MM.1S (cell line): ENCODE results near the gene AGBL4.

Experiments
- DNase-seq: peaks from one replicate; pipeline ENCODE4 v3.0.0-alpha.2; 2015
- H2AFZ ChIP-seq: fragments of 300-600 bp; sonication (generic); 2 replicates; pipeline ENCODE4 v1.6.0; 2016; ENCODE audit warnings: antibody characterized with exemption, low read length
- H3F3A ChIP-seq: fragments of 300-600 bp; sonication (generic); 2 replicates; pipeline ENCODE4 v1.6.1; 2016; ENCODE audit warnings: mild to moderate bottlenecking, antibody characterized with exemption, low read length, moderate library complexity, mixed read lengths; ENCODE audit not compliant: insufficient read depth
- H3K27ac ChIP-seq: fragments of 300-600 bp; sonication (generic); 2 replicates; pipeline ENCODE4 v1.5.1; 2016; ENCODE audit warnings: mild to moderate bottlenecking, low read length
- H3K27me3 ChIP-seq: fragments of 300-600 bp; sonication (generic); replicated peaks from 2 replicates; pipeline ENCODE4 v1.6.0; 2016; ENCODE audit warnings: low read length; ENCODE audit not compliant: insufficient read depth
- H3K36me3 ChIP-seq: fragments of 300-600 bp; sonication (generic); replicated peaks from 2 replicates; pipeline ENCODE4 v1.6.1; 2016; ENCODE audit warnings: mild to moderate bottlenecking, low read length, mixed read lengths; ENCODE audit not compliant: insufficient read depth
- H3K4me1 ChIP-seq: fragments of 300-600 bp; sonication (generic); 2 replicates; pipeline ENCODE4 v1.6.1; 2016; ENCODE audit warnings: low read length, mixed read lengths
- H3K4me2 ChIP-seq: fragments of 300-600 bp; sonication (generic); 2 replicates; pipeline ENCODE4 v1.6.0; 2016; ENCODE audit warnings: low read depth, low read length
- H3K4me3 ChIP-seq: fragments of 300-600 bp; sonication (generic); 2 replicates; pipeline ENCODE4 v1.5.1; 2016; ENCODE audit warnings: low read length, mixed read lengths
- H3K79me2 ChIP-seq: fragments of 300-600 bp; sonication (generic); 2 replicates; pipeline ENCODE4 v1.6.1; 2016; ENCODE audit warnings: mixed run types, low read length, mixed read lengths
- H3K9ac ChIP-seq: fragments of 300-600 bp; sonication (generic); 2 replicates; pipeline ENCODE4 v1.6.1; 2016; ENCODE audit warnings: low read length, mixed read lengths
- H3K9me2 ChIP-seq: fragments of 300-600 bp; sonication (generic); replicated peaks from 2 replicates; pipeline ENCODE4 v1.6.1; 2016; ENCODE audit warnings: mild to moderate bottlenecking, low read length, mixed read lengths; ENCODE audit not compliant: insufficient read depth
- H3K9me3 ChIP-seq: fragments of 300-600 bp; sonication (generic); replicated peaks from 2 replicates; pipeline ENCODE4 v1.6.1; 2016; ENCODE audit warnings: mild to moderate bottlenecking, low read length, mixed read lengths; ENCODE audit not compliant: insufficient read depth
- H4K20me1 ChIP-seq: fragments of 300-600 bp; sonication (generic); 2 replicates; pipeline ENCODE4 v1.6.1; 2016; ENCODE audit warnings: mild to moderate bottlenecking, low read length, moderate library complexity, mixed read lengths; ENCODE audit not compliant: insufficient read depth
- EZH2 ChIP-seq: fragments of 300-600 bp; sonication (generic); optimal IDR thresholded peaks from 2 replicates; pipeline ENCODE3; 2017; ENCODE audit warnings: low read depth, mild to moderate bottlenecking, antibody characterized with exemption, low read length, mixed read lengths
- EZH2phosphoT487 ChIP-seq: fragments of 300-600 bp; sonication (generic); IDR thresholded peaks from 2 replicates; pipeline ENCODE4 v1.6.1; 2018; ENCODE audit warnings: antibody characterized with exemption, low read length
- TF ChIP-seq, protein P1 (sequence below): fragments of 300-600 bp; sonication (generic); IDR thresholded peaks from 2 replicates; pipeline ENCODE4 v1.5.1; 2016; ENCODE audit warnings: antibody characterized with exemption, low read length, mixed read lengths

Gene AGBL4

DNA sequence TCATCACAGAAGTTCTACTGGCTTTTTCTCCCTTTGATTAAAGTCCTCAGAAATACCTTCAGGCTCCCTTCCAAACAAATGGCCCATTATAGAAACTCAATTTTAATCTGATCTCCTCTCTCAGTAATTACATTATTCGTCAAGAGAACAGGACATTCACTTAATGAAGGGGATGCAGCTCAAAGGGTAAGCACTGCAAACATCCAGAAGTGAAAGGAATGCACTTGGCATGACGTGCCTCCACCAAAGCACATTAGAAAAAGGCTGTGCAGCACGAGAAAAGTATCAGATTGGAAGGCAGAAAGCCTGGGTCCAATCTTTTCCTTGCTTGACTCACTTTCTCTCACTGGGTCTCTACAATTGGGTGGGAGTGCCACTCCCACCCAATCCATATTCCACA, 1024.4 kb downstream of the AGBL4 start:
- Histone ChIP-seq H3K36me3 (no peaks in the 10 kb centered on the region), H3K9ac (no peak overlapping the region), H2AFZ (no peak overlapping the region), H3F3A (peaks cover 5% of the 10 kb centered on the region; the same call in 1 of the 2 replicates), H3K79me2 (no peaks in the 10 kb centered on the region), H3K9me2 (no peaks in the 10 kb centered on the region), H3K4me2 (no peak overlapping the region), H3K4me3 (no peak overlapping the region), H3K4me1 (peaks cover 19% of the 10 kb centered on the region), H3K27ac (no peak overlapping the region), H4K20me1 (no peaks in the 10 kb centered on the region), H3K9me3 (no peaks in the 10 kb centered on the region), H3K27me3 (no peaks in the 10 kb centered on the region)
- no peak for DNase-seq
- no peak for TF ChIP-seq EZH2phosphoT487
- TF ChIP-seq EZH2: no peak
- TF ChIP-seq, protein P1, sequence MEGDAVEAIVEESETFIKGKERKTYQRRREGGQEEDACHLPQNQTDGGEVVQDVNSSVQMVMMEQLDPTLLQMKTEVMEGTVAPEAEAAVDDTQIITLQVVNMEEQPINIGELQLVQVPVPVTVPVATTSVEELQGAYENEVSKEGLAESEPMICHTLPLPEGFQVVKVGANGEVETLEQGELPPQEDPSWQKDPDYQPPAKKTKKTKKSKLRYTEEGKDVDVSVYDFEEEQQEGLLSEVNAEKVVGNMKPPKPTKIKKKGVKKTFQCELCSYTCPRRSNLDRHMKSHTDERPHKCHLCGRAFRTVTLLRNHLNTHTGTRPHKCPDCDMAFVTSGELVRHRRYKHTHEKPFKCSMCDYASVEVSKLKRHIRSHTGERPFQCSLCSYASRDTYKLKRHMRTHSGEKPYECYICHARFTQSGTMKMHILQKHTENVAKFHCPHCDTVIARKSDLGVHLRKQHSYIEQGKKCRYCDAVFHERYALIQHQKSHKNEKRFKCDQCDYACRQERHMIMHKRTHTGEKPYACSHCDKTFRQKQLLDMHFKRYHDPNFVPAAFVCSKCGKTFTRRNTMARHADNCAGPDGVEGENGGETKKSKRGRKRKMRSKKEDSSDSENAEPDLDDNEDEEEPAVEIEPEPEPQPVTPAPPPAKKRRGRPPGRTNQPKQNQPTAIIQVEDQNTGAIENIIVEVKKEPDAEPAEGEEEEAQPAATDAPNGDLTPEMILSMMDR: no peak

GRCh38 chr1:48996311-48996710, 1027.4 kb downstream of the AGBL4 start:
- no peak for DNase-seq
- Histone ChIP-seq H3K4me2 (no peak overlapping the region), H3K9me3 (no peaks in the 10 kb centered on the region), H3K27me3 (no peaks in the 10 kb centered on the region), H3K36me3 (no peaks in the 10 kb centered on the region), H3K9ac (no peak overlapping the region), H3K9me2 (no peaks in the 10 kb centered on the region), H3F3A (peaks cover 5% of the 10 kb centered on the region; the same call in 1 of the 2 replicates), H3K4me3 (no peak overlapping the region), H4K20me1 (no peaks in the 10 kb centered on the region), H3K4me1 (peaks cover 24% of the 10 kb centered on the region), H3K79me2 (no peaks in the 10 kb centered on the region), H2AFZ (no peak overlapping the region), H3K27ac (no peak overlapping the region)
- TF ChIP-seq EZH2 (no peak), EZH2phosphoT487 (no peak)
- TF ChIP-seq, protein P1: no peak

DNA sequence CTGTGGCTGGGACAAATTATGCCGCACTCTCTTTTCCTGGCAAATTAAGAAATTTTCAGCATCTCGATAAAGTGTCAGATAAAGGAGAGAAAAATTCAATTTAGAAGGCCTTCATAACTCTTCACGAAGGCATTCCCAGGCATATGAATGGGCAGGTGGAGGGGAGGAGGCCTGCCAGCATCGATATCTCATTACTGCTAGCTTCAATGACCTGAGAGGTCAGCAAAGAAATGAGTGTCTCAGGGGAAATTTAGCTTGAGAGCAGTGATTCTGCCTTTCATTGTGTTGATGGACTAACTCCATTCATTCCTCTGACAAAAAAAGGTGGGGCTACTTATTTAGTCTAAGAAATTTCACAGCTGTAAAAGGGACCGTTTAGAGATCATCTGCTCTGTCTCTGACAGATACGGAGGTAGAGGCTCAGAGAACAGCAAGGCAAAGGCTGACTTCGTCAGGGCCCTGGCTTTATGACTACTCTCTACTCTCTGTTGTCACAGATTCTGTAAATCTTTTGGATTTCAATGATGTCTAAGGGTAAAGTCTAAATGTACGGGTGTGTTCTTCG, 1035.0 kb downstream of the AGBL4 start:
- no peaks in the 10 kb centered on the region for H3K9me3 ChIP-seq
- H3K4me1 ChIP-seq: peaks cover 4% of the 10 kb centered on the region; the same call in 1 of the 2 replicates
- TF ChIP-seq EZH2phosphoT487 (no peak), EZH2 (no peak)
- TF ChIP-seq, protein P1: no peak
- H3K4me2 ChIP-seq: no peak overlapping the region
- no peak overlapping the region for H3K4me3 ChIP-seq
- no peaks in the 10 kb centered on the region for H3K9me2 ChIP-seq
- H3K27me3 ChIP-seq: no peaks in the 10 kb centered on the region
- no peaks in the 10 kb centered on the region for H4K20me1 ChIP-seq
- H3K79me2 ChIP-seq: no peaks in the 10 kb centered on the region
- no peak overlapping the region for H2AFZ ChIP-seq
- no peaks in the 10 kb centered on the region for H3F3A ChIP-seq
- no peak overlapping the region for H3K27ac ChIP-seq
- DNase-seq: no peak
- no peak overlapping the region for H3K9ac ChIP-seq
- no peaks in the 10 kb centered on the region for H3K36me3 ChIP-seq
